Right lung (tissue), 10 donors: ENCODE results near the gene CLDN34. TPM values are rescaled to one million over a fixed set of nuclear protein-coding genes. Genes with fewer than 3 reads are reported as not detected.

Source experiments
- DNase-seq, 2 donors: peaks; one replicate each; pipeline ENCODE4 v3.0.0-alpha.2; 2013
- long read RNA-seq, 8 donors: transcript quantifications; one replicate each; lab custom pipeline, GENCODE V29; 2026
- polyA plus RNA-seq, 5 donors: library from polyadenylated mRNA; unstranded; fragments of 120-200 nt; gene quantifications; one replicate each; pipeline versions ENCODE4 v1.2.1 to v1.2.3, GENCODE V29; 2013; ENCODE audit warnings: inconsistent platforms in 1 of 5, low replicate concordance in 1 of 5; ENCODE audit not compliant: insufficient read length in 5 of 5, insufficient read depth in 1 of 5

Gene CLDN34
- under 1 TPM in 3 of 5 donors, not detected in 2; 0.16 to 0.37 (median 0.26) TPM for polyA plus RNA-seq
- long read RNA-seq, donor 1: 0 reads
- long read RNA-seq, donor 2: 0 reads
- long read RNA-seq, donor 3, partial matches to known transcripts: 0 of 1 reads
- long read RNA-seq, donor 3, other reads (novel, unspliced or antisense): 0 of 1 reads
- long read RNA-seq, donor 4: 0 reads
- long read RNA-seq, donor 5: 0 reads
- long read RNA-seq, donor 6: 0 reads
- long read RNA-seq, donor 7: 0 reads
- long read RNA-seq, donor 8: 0 reads

- DNase-seq: no peak
These were observed at the start of gene CLDN34 for GRCh38 chrX:9966775-9967408. TSS of gene CLDN34 (plus strand) at chrX:9967358. CDS start at chrX:9967358, 0 bp downstream.

DNA sequence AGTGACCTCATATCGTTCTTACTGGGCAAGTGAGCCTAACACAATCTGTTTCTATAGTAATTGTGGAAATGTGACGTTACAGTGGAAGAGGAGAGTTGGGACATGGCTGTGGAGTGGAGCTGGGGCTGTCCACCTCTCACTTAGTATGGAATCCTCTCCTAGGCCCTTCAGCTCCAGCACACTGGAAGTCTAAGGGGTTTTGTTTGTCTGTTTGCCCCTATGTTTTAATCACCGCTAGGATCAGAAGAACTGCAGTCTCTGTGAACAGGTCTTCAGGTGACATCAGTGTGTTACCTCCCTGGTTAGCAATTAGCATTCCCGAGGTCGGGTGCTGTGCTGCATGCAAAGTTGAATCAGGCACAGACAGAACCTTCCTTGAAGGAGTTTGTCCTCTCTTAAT is 49.3 kb upstream of the CLDN34 start:
- DNase-seq: no peak

- DNase-seq: no peak
These were observed 47.5 kb upstream of the CLDN34 start for GRCh38 chrX:9919632-9920172.

DNA sequence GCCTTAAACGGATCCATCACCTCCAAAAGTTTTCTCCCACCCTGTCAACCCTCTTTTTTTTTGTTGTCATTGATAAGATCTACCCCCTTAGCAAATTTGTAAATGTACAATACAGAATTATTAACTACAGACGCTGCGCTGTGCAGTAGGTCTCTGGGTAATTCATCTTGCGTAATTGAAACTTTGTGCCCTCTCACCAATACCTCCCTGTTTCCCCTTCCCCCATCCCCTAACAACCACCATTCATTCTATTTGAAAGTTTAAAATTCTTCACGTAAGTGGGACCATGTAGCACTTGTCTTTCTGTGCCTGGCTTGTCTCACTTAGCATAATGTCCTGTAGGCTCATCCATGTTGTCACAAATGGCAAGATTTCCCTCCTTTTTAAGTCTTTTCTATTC is 45.8 kb upstream of the CLDN34 start:
- no peak for DNase-seq

DNA sequence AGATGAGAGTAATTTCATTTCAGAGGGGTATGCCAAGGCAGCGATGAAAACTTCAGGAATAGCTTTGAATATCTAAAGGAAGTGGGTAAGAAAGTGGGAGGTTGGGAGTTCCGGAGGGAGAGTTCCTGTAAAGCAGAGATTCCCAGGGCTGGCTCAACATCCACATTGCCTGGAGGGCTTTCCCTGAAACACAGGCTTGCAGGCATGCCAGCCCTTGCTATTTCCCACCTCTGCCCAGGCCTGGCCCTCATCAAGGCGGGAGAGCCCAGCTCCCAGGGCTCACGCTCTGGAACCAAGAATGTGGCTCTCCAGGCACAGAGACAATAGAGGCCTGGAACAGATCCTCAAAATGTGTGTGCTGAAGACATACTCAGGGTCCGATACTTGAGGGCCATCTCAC is 43.8 kb upstream of the CLDN34 start:
- no peak for DNase-seq

GRCh38 chrX:9926002-9926401 is 41.2 kb upstream of the CLDN34 start:
- DNase-seq: no peak

GRCh38 chrX:9927698-9928482 is 39.3 kb upstream of the CLDN34 start:
- no peak for DNase-seq

GRCh38 chrX:9935436-9935835 is 31.7 kb upstream of the CLDN34 start:
- no peak for DNase-seq

DNA sequence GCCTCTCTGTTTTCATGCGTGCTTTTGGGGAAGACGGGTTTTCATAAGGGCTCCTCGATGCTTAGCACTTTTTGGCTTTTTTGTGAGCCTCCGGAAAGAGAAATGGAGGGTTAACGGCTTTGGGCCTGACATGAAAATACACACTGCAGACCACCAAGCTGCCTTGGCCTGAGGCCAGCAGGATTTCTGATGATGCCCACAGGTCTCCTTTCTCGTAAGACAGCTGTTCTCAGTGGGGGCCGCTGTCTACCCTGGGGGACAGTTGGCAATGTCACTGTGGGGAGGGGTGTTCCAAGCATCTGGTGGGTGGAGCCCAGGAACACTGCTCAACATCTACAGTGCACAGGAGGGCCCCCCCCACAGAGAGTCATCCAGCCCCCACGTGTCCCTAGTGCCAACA is 29.4 kb upstream of the CLDN34 start:
- DNase-seq: no peak

DNA sequence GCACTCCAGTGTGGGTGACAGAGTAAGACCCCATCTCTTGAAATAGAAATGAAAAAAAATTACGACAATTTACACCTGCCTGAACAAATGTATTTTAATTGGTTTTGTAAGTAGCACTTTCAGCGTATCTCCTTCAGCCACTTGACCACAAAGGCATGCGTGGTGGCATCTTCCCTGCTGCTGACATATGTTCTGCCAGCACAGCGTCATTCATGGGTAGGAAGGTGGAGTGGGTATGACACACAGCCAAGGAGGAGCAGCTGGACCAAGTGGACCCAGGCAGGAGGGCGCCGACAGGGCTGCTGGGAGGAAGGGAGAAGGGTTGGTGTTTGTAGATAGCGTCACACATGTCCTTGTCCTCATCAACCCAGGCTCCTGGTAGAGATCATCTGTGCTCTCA is 28.6 kb upstream of the CLDN34 start:
- no peak for DNase-seq

DNA sequence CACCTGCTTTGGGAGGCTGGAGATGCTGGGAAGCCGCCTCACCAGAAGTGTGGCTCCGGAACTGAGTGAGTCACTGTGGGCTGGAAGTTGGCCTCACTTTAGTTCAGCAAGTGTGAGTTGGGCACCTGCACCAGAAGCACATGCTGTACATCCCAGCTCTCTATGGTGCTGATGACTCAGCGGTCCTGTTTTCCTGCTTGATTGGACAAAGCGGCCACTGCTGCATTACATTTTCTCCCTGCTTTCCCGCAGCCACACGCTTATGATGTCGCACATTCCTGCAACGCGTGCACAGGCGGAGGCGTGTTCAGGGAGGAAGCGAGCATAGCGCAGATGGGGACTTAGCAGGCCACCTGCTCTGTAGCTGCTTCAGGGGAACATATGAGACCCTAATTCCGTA is 26.7 kb upstream of the CLDN34 start:
- no peak for DNase-seq

DNA sequence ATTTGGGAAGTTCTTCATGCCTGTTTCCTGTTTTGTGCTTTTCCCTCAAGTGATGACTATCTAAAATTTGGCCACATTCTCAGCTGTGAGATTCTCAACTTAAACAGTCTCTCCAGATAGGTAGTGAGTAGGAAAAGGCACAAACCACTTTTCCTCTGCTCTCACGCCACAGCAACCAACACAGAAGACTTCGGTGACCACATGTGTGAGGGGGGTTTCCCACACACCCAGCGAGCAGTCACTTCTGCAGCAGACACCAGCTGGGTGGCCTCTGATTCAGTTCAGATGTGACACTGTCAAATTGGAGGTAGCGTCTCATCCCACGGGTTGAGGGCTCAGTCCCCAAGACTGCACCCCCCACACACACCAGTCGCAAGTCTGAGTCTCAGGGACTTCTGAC is 25.1 kb upstream of the CLDN34 start:
- no peak for DNase-seq

GRCh38 chrX:9943420-9943819 is 23.7 kb upstream of the CLDN34 start:
- no peak for DNase-seq

DNA sequence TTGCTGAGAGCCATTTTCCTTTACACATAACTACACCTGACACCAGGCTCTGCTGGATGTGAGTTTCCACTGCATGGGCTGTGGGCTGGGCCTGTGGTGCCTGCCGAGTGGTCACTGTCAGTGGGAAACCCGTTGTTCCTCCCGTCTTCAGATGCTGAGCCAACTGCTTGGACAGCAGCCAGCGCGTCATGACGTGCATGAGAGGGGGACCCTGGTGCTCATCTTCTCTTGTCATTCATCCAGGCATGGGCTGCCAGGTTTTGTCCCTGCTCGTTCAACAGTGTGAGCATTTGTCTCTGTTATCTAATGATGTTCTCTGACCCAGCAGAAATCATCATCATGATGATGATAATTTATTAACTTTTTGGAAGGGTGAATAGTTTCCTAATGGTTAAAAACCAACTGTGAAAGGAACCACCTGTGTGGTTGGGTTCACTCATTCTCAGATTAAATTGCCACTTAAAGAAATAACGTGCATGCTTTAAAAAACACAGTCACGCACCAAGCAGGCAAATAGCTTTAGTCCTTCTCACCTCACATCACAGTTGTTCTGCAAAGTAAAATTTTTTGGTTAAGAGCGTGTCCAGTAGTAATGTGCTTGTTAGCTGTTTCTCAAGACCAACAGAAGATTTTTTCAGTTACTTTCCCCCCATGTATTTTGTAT is 19.9 kb upstream of the CLDN34 start:
- DNase-seq: no peak

DNA sequence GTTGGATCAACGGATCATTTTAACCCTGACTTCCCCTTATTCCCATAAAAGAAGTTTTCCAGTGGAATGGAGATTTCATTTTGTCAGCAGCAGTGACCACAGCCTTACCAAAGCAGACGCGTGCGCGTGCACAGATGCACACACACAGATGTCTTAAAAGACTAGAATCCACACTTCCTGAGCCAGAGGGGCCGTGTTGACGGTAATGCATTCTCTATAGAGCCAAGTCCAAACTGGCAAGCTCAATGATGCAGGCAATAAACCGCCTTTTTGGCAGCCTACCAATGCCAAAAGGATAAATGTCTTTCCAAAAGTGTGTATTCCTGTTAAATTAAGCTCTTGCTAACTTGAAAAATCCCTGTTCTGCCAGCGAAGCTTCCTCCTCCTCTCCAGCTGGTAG is 18.8 kb upstream of the CLDN34 start:
- DNase-seq: no peak

DNA sequence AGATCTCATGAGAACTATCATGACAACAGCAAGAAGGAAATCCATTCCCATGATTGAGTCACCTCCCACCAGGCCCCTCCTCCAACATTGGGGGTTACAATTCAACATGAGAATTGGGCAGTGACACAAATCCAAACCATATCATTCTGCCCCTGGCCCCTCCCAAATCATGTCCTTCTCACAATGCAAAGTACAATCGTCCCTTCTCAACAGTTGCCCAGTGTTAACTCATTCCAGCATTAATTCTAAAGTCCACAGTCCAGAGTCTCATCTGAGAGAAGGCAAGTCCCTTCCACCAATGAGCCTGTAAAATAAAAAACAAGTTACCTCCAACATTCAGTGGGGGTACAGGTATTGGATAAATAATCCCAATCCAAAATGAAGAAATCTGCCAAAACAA is 14.9 kb upstream of the CLDN34 start:
- DNase-seq: no peak

- no peak for DNase-seq
These were observed 13.8 kb upstream of the CLDN34 start for GRCh38 chrX:9953396-9953795.

GRCh38 chrX:9955506-9955905 is 11.7 kb upstream of the CLDN34 start:
- DNase-seq: peak; percentile 38 to 50

DNA sequence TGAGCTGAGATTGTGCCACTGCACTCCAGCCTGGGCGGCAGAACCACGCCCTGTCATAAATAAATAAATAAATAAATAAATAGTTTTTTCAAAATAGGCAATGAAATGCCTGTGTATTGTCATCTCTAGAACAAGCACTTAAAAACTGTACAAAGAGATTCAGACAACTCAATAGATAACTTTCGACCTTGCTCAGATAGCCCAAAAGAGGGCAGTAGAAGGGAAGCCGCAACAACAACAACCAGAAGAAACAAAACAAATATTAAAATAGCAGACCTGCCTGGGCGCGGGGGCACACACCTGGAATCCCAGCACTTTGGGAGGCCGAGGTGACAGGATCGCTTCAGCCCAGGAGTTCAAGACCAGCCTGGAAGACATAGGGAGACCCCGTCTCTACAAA is 9.4 kb upstream of the CLDN34 start:
- DNase-seq: no peak

DNA sequence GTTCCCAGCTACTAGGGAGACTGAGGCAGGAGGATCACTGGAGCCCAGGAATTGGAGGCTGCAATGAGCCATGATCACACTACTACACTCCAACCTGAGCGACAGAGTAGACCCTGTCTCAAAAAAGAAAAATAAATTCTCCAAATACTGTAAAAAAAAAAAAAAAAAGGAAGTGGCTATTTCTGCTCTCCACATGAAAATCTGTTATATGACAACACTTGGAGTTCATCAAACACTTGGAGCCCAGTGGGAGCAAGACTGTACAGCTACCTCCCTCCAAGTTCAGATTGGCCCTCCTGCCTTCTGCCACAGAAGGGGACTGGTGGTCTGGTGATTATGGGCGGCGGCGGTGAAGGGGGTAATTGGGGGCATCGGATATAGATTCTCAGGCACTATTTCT is 9.0 kb upstream of the CLDN34 start:
- no peak for DNase-seq

- no peak for DNase-seq
These were observed 5.4 kb upstream of the CLDN34 start for GRCh38 chrX:9961750-9962149.

GRCh38 chrX:9977635-9978034 is 10.5 kb downstream of the CLDN34 start:
- DNase-seq: no peak
